Suprapubic skin (tissue), 3 donors: ENCODE measurements around the gene AK4.

Source experiments
- CTCF ChIP-seq, 2 donors: fragments of 200-600 bp in 1 of 2; fragments of 450-650 bp in 1 of 2; sonication (generic) in 1 of 2; IDR thresholded peaks; one replicate each; pipeline ENCODE4 v1.5.1; 2016 to 2019; ENCODE audit warnings: antibody characterized with exemption in 2 of 2, mild to moderate bottlenecking in 1 of 2, moderate library complexity in 1 of 2
- EP300 ChIP-seq: sonication (generic); formaldehyde crosslinking; IDR thresholded peaks from one replicate; pipeline ENCODE4 v1.6.1; 2017; ENCODE audit warnings: antibody characterized with exemption
- POLR2A ChIP-seq, 2 donors: fragments of 450-650 bp; IDR thresholded peaks; one replicate each; pipeline ENCODE4 v1.6.1; 2017; ENCODE audit warnings: antibody characterized with exemption in 2 of 2, mild to moderate bottlenecking in 2 of 2, moderate library complexity in 2 of 2

DNA sequence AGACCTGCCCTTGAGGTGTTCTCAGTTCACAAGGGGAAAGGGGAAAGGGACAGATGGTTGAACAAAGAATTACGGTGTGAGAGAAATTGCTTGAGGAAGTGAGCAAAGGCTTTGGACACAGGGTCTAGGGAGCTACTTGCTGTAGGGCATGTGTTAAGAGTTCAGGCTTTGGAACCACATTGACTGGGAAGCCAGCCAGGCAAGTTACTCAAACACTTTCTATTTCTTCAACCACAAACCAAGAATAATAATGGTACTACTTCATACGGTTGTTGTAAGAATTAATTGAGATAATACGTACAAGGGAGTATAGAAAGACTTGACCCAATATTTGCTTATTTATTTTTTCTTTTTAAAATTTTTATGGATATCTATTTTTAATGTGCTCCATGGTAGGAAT, 26.6 kb downstream of the AK4 start:
- TF ChIP-seq CTCF (IDR thresholded peaks at IDR 0.05) = no peak
- TF ChIP-seq POLR2A (IDR thresholded peaks at IDR 0.05) = no peak
- no peak for TF ChIP-seq EP300
